Smooth muscle cell of the coronary artery (primary cell): Measurements from ENCODE around the gene HOXA1. TPM values are rescaled to one million over a fixed set of nuclear protein-coding genes. Genes with fewer than 3 reads are reported as not detected.

Source experiments
- total RNA-seq: library from RNA; depleted of rRNA; stranded (reverse); fragments of >200 nt; gene quantifications from 2 replicates; pipeline ENCODE4 v1.2.3, GENCODE V29; 2014; ENCODE audit warnings: low replicate concordance

The HOXA1 gene
- total RNA-seq = not detected in 2 replicates

DNA sequence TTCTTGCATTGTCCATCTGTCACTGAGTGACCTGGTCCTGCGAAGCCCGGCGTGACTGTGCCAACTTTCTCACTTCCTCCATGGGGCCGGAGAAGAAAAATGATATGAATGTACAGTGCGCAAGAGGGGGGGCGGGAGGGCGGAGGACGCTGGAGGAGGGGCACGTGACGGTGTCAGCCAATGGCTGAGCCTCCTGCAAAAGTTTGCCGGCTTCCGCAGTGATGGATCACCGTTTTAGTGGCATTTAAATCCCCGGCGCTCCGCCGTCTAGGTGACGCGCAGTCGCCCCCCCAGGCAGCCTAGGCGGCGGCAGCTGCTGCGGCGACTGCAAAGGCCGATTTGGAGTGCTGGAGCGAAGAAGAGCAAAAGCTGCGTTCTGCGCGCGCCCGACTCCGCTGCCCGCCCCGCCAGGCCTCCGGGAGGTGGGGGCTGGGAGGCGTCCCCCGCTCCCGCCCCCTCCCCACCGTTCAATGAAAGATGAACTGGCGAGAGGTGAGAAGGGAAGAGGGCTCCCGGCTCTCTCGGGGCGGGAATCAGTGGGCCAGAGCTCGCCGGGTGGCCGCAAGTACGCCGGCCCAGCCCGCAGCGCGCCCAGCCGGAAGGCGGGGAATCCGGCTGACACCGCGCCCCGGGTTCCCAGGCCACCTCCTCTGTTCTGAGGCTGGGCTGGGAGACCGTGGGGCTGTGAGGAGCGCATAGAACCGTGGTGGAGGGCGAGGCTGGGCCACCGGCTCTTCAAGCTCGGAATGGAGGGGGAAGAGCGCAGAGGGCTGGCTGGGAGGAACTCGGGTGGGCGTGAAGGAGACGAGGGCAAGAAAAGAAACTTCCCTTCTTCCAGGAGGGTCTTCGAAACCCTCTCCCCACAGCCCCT lies at the start of gene HOXA1:
HOXA1 (minus strand) TSS at position 104 of the 871 bp plus-strand sequence; CDS start at position 16, 88 bp downstream.

DNA sequence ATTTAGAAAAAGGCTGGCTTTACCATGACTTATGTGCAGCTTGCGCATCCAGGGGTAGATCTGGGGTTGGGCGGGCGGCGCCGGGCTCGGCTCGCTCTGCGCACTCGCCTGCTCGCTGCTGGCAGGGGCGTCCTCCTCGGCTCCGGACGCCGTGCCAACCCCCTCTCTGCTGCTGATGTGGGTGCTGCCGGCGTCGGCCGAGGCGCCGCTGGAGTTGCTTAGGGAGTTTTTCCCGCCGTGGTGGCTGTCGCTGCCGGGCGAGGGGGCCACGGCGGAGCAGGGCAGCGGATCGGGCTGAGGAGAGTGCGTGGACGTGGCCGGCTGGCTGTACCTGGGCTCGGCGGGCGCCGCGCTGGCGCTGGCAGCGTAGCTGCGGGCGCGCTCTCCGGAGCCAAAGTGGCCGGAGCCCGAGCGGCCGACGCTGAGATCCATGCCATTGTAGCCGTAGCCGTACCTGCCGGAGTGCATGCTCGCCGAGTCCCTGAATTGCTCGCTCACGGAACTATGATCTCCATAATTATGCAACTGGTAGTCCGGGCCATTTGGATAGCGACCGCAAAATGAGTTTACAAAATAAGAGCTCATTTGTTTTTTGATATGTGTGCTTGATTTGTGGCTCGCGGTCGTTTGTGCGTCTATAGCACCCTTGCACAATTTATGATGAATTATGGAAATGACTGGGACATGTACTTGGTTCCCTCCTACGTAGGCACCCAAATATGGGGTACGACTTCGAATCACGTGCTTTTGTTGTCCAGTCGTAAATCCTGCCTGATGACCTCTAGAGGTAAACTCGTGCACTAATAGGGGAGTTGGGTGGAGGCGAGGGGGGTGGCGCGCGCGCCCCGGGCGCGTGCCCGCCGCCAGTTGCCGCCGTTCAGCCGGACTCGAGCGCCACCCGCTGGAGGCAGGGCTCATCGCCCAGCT lies 47.5 kb upstream of the HOXA1 start, which contains the start of gene HOXA5:
HOXA5 (minus strand) TSS at position 659 of the 927 bp plus-strand sequence; CDS start at position 585, 74 bp downstream.

DNA sequence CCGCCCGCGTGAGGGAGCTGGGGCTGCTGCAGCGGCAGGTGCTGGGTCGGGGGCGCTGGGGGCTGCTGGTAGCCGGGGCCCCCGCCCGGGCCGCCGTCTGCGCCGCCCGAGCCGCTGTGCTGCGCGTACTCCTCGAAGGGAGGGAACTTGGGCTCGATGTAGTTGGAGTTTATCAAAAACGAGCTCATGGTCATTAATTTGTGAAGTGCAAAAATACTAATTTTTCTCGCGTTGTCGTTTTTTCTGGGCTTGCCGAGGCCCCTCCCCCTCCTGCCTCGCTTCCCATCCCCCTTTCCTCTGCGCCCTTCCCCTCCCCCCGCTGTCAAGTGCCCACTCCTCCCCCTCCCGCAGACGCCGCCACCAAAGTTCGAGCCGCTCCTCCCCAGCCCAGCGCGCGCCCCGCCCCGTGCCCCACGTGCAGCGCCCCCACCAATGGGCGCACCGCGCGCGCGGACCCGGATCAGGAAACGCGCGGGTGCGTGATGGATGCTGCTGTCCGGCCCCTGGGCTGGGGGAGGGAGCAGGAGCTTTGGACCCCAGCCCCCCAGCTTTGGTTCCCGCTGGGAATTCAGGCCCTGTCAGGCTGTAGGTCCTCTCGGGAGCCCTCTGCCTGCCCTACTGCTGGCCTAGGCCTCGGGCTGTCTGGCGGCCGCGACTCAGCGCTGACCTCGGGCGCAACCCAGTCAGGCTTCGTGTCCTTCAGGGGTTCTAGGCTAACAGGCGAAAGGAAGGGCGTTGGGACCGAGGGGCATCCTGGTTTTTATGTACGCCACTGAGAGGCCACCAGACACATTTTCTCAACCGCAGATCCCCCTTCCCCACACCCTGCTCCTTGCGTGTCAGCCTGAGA lies 35.0 kb upstream of the HOXA1 start, which contains the start of gene HOXA4:
HOXA4 (minus strand) TSS at position 218 of the 850 bp plus-strand sequence; CDS start at position 194, 24 bp downstream.

DNA sequence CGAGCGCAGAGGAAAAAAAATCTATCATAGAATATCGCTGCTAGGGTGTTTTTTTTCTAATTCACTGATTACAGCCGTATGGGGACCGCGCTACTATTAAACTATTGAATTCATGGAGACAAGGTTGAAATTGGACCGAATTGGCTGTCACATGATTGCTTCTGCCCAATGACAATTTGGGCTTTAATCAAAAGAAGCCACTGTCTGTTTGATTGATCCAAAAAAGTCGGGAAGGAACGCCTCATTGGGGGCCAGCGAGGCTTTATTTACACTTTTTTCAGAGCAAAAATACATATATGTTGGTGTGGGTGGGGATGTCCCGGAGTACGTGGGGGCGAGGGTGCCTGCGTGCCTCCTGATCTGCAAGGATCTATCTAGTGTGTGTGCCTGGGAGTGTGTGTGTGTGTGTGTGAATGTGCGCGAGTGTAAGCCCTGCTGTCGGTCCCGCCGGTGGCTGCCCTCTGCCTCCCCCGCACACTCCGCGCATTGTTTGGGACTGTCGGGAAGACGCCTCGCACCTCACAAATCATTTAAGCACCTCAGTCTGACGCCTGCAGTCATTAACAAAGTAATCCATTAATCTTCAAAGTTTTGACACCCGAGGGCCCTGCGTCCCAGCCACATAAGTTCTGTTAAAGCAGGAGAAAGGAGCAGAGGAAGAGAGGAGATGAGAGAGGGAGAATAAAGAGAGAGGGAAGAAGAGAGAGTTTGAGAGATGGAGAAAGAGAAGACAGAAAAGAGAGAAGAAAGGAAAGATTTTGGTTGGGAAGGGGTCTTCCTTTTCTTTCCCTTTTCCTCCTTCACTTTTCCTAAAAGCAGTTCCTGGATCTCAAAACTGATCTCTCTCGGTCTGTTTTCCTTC lies 7.0 kb upstream of the HOXA1 start, which contains the start of gene HOXA2:
HOXA2 (minus strand) TSS at position 103 of the 862 bp plus-strand sequence. CDS start 183 bp downstream, outside the sequence.

Other genes with a start within 250 kb of the HOXA1 start
- 1.1 and 1.7 TPM in 2 replicates for gene SKAP2, start 231.4 kb downstream of the HOXA1 start, total RNA-seq
- gene HOXA2, start 6.7 kb upstream of the HOXA1 start, total RNA-seq = not detected in 2 replicates
- gene HOXA4, start 34.8 kb upstream of the HOXA1 start, total RNA-seq = not detected in 2 replicates
- gene HOXA5, start 47.7 kb upstream of the HOXA1 start, total RNA-seq = not detected in 2 replicates
- gene HOXA6, start 51.8 kb upstream of the HOXA1 start, total RNA-seq = not detected in 2 replicates
- gene HOXA3, start 56.6 kb upstream of the HOXA1 start, total RNA-seq = not detected in 2 replicates
- gene HOXA7, start 60.7 kb upstream of the HOXA1 start, total RNA-seq = not detected in 2 replicates
- not detected in 2 replicates for gene HOXA9, start 69.5 kb upstream of the HOXA1 start, total RNA-seq
- not detected in 2 replicates for gene HOXA10, start 78.3 kb upstream of the HOXA1 start, total RNA-seq
- not detected in 2 replicates for gene HOXA11, start 89.2 kb upstream of the HOXA1 start, total RNA-seq
- gene HOXA13, start 104.1 kb upstream of the HOXA1 start, total RNA-seq = not detected in 2 replicates
- gene EVX1, start 146.8 kb upstream of the HOXA1 start, total RNA-seq = not detected in 2 replicates